HG03457 (cell line): Measurements from ENCODE around the gene IQGAP1.
"Not testable (repeated sequence)": the region's sequence is repeated elsewhere in the genome, so short reads cannot be mapped to it uniquely, and the experiment has no call there.

Source experiments
- ATAC-seq: cut with Tn5 transposase; IDR thresholded peaks from one replicate; pipeline ENCODE4 v1.9.1; 2021; ENCODE audit warnings: moderate number of reproducible peaks; ENCODE audit not compliant: unreplicated experiment

Gene IQGAP1

DNA sequence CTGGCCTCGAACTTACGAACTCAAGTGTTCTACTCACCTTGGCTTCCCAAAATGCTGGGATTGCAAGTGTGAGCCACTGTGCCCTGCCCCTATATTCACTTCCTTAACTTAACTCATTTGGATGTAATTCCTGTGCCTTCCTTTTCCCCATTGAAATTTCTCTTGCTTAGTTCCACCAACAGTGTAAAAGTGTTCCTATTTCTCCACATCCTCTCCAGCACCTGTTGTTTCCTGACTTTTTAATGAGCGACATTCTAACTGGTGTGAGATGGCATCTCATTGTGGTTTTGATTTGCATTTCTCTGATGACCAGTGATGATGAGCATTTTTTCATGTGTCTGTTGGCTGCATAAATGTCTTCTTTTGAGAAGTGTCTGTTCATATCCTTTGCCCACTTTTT is 21.5 kb downstream of the IQGAP1 start:
- not testable (repeated sequence) for ATAC-seq

DNA sequence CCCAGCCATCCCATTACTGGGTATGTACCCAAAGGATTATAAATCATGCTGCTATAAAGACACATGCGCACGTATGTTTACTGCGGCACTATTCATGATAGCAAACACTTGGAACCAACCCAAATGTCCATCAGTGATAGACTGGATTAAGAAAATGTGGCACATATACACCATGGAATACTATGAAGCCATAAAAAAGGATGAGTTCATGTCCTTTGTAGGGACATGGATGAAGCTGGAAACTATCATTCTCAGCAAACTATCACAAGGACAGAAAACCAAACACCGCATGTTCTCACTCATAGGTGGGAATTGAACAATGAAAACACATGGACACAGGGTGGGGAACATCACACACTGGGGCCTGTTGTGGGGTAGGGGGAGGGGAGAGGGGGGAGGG is 22.3 kb downstream of the IQGAP1 start:
- ATAC-seq, result not testable (repeated sequence)

DNA sequence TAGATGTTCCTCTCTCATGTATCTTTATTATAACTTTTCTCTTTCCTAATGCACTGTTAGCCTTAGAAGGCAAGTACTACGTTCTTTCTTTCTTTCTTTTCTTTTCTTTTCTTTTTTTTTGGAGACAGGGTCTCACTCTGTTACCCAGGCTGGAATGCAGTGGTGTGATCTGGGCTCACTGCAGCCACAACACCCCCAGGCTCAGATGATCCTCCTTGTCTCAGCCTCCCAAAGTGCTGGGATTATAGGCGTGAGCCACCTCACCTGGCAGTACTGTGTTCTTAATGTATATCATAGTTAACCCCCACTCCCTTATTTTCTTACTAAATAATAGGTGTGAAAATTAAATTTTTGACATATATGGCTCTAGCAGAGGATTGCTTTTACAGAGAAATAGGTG is 23.1 kb downstream of the IQGAP1 start:
- ATAC-seq, result no peak

DNA sequence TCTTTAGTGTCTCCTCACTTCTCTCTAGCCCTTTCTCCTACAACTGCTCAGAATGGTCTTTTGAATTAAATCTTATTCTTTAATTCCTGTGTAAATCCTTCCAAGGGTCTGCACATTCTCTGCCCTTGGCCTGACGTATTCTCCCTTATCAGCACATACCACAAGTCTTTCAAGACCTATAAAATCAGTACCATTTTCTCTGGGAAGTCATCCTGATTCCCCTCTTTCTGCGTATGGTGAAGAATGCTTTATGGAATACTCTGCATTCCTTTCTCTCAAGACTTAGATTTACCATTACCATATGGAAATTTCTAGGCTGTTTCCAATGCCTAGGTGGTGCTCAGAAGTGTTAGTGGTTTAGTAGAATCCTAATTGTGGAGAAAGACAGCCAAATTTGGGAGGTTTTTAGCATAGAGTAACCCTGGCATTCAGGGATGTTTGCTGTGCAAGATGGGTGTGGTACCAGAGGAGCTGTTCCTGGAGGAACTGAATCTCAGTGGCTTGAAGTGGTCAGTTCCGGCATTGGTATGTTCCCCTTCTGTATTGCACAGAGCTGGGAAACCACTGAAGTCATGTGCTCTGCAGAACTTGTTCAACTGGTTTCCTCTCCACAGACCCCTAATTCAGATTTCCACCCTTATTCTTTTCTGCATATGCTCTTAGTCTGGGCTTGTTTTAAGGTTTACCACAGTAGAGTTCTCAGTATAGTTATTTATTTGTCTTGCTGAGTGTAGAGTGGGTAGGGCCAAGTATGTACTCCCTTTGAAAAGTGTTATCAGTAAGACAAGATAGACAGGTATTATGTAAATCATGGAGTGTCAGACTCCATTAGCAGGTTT is 24.5 kb downstream of the IQGAP1 start:
- no peak for ATAC-seq

DNA sequence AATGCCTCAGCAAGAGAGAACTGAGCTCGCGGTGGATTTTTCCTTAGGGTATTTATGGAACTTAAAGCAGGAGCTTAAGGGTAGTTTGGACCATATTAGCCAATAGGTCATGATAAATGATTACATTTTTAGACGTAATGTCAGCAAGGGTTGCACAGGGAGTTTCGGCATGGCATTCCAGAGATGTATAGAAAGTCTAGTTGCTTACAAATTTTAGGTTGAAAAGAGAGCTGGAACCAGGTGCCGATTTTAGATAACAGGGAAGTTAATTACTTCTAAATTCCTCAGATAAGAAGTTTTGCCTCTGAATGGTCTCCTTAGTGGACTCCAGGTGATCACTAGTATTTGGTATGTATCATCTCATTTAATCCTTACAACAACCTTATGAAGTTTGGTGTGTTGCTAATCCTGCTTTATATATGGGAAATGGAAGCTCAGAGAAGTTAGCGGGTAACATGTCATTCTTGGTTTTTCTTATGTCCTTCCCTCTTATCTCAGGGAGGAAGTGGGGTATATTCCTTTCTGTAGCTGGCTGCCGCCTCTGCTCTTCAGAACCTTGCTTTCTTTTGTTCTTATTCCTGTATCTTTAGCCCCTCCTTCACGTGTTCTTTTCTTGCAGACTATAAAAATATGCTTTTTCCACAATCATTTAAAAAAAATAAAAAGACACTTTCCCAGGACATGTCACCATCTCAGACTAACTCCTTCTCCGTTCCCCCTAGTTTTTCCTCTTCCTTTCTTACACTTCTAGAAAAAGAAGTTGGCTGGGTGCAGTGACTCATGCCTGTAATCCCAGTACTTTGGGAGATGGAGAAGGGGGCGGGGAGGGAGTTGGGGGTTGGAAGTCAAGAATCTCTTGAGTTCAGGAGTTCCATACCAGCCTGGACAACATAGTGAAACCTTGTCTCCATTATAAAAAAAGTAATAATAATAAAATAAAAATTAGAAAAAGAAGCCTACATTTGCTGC is 25.7 kb downstream of the IQGAP1 start:
- ATAC-seq, result no peak

DNA sequence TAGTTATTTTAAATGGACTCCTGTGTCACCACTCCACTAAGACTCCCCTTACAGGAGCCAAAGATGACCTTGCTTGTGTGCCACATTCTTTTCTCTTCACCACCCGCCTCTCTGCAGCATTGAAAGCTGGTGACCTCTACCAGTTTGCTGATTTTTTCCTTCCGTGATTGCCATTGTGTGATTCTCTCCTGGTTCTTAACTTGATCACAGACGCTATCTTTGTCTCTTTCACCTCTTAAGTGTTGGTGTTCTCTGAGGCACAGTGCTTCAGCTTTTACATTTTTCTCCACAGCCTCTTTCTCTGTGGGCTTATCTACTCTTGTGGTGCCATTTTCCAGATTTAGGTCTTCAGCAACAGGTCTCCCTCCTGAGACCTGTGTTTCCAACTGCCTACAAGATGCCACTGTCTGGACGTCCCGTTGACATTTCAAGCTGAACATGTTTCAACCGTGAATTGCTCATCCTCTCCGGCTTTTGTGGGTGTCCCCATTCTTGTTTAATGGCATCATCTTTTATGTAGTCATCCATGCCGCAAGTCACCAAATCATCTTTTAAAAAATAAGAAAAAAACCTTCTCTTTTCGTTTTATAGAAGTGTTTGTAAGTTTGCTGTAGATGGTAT is 26.5 kb downstream of the IQGAP1 start:
- ATAC-seq, result no peak

DNA sequence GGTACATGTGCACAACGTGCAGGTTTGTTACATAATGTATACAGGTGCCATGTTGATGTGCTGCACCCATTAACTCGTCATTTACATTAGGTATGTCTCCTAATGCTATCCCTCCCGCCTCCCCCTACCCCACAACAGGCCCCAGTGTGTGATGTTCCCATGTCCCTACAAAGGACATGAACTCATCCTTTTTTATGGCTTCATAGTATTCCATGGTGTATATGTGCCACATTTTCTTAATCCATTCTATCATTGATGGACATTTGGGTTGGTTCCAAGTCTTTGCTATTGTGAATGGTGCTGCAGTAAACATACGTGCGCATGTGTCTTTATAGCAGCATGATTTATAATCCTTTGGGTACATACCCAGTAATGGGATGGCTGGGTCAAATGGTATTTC is 28.0 kb downstream of the IQGAP1 start:
- not testable (repeated sequence) for ATAC-seq

DNA sequence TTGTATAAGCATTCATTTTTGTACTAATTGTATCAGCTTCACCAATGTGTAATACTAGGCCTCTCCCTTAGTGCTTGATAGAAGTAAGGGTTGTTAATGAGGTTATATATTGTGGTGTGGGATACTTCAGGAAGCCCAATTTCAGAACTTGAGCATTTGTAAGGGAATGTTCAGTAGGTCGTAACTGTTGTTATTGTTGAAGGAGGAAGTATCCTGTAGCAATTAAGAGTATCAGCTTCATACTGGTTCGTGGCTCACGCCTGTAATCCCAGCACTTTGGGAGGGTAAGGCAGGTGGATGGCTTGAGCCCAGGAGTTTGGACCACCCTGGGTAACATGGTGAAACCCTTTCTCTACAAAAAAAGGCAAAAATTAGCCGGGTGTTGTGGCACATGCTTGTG is 30.6 kb downstream of the IQGAP1 start:
- ATAC-seq, result no peak

DNA sequence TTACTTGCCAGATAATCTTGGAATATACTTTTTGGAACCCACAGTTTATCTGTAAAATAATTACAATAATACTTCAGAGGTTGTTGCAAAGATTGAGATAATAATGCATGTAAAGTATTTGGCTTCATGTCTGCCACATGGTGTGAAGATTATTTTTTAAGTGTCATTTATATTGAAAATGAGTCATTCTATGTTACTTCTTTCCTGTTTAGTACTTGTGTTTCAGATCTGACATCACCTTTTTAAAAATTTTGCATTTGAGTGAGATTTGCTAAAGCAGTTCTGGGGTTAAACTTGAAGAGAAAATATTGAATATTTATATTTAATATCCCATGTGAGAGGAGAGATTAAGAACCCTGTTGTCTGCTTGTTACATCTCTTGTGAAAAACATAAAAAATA is 31.2 kb downstream of the IQGAP1 start:
- ATAC-seq, result no peak

DNA sequence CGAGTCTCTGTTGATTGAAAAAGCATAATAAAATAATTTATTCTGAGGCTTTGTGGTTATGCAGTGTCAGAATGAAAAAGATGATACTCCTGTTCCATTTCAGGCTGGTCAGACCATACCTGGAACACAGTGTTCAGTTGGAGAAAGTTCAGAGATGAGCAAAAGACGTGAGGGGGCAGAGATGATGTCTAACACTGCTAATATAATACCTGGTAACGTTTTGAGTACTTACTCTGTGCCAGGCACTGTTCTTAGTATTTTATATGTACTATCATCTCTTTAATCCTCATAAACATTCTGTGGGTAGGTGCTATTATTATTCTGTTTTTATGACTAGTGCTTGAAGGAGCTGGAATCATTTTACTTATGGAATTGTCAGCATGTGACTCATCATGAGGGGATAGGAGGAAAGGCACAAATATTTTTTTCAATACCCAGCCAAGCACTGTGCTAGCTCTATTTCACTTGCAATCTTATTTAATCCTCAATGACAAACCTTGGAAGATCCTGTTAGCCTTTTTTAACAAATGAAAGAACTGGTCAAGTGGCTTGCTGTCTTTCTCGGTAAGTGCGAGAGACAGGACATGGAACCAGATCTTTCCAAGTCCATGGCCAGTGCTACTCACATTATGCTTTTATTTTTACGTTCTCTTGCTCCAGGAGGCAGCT is 31.8 kb downstream of the IQGAP1 start:
- no peak for ATAC-seq

DNA sequence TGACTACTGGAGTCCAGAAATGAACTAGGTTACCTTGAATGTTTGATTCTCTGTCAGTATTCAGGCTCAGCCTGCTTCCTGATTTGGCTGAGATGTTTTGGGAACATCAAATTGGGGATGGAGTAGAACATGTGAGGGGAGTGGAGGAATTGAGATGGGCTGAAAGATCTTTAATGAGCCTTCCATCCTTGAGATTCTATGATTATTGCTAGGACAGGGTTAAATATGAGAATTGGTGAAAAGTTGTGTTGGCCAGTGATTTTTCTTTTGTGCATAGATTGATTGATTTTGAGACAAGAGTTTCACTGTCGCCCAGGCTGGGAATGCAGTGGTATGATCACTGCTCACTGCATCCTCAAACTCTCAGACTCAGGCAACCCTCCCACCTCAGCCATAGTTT is 32.4 kb downstream of the IQGAP1 start:
- ATAC-seq, result no peak

DNA sequence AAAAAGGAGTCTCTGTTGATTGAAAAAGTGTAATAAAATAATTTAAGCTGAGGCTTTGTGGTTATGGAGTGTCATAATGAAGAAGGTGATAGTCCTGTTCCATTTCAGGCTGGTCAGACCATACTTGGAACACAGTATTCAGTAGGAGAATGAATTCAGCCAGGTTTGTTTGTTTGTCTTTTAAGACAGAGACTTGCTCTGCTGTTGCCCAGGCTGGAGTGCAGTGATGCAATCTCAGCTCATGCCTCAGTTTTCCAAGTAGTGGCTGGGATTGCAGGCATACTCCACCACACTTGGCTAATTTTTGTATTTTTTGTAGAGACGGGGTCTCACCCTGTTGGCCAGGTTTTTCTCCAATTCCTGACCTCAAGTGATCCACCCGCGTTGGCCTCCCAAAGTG is 33.5 kb downstream of the IQGAP1 start:
- no peak for ATAC-seq

DNA sequence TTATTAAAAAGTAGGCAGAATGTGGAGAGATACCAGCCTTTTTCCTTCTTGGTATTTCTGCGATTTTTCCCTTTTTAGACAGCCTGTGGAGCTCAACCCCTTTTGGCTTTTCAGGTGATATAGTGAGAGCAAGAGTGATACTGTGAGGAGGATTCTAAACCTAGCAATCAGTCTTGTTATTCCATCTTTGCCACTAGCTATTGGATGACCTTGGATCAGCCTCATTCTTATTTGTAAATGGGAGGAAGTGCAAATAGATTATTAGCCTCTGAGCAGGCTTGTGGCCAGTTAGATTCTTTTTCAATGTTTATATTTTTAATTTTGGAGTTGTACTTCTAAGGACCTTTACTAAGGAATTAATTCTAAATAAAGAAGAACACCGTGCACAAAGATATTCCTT is 34.0 kb downstream of the IQGAP1 start:
- no peak for ATAC-seq

DNA sequence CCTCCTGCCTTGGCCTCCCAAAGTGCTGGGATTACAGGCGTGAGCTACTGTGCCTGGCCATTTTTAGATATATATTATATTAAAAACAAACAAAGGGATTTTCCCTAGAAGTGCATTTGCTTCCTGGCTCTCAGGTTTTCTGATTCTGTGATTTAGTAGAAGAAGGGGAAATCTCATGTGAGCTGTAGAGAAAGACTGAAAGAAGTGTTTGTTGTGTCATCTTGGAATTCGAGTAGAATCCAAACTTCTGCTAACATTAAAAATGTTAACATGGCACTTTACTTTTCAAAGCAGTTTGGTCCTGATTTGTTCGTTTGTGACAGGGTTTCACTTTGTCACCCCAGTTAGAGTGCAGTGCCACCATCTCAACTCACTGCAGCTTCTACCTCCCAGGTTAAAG is 34.9 kb downstream of the IQGAP1 start:
- no peak for ATAC-seq

DNA sequence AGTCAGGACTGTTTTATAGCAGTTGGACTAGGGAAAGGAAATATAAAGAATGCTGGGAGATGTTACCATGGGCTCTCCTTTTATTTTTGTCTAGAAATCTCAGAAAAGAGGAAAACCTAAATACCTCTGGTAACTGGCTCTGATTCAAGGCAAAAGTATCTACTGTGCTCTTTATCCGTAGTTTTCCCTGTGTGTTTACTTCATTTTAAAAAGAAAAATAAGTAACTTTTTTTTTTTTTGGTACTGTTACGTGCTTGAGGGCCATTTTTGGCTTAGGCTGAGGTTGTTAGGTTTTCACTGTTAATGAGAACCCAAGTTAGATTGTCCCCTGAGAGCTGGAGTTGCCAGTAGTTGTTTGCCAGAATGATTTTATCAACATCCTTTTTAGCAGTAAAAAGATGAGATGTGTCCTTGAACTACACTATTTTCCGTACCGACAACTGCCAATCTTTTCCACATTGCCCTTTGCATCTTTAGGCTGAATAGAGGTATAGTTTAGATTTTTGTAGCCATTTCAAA is 35.8 kb downstream of the IQGAP1 start:
- ATAC-seq, result no peak

DNA sequence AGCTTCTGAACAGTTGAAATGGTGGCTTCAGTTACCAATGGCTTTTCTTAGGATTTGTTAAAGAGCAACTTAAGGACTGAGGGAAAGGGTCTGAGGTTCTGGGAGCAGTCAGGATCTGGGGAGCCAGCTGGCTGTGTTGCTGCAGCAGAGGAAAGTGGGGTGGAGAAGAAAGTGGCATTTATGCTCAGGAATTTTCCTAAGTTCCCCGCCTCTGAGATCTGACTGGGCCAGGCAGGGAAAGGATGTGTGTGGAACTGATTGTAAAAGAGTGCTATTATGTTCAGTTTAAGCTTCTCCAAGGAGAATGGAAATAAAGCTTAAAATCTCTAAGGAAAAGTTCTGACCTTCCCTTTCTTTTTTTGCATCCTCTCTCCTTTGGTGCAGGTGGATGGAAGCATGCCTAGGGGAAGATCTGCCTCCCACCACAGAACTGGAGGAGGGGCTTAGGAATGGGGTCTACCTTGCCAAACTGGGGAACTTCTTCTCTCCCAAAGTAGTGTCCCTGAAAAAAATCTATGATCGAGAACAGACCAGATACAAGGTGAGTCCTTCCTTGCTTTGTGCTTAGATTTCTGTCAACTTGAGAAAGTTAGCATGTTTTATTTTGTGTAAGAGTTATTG is 37.8 kb downstream of the IQGAP1 start:
- no peak for ATAC-seq

DNA sequence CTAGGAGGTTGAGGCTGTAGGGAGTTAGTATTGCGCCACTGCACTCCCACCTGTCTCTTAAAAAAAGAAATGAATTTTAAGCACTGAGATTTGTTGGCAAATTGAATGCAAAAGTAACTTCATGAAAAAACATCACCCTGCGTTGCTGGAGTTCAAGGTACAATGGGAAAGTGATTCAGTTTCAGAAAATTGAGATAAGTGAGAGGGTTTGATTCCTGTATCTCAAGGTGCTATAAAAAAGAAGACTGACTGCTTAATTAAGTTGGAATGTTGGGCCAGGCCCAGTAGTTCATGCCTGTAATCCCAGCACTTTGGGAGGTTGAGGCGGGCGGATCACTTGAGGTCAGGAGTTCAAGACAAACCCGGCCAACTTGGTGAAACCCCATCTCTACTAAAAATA is 39.1 kb downstream of the IQGAP1 start:
- no peak for ATAC-seq

DNA sequence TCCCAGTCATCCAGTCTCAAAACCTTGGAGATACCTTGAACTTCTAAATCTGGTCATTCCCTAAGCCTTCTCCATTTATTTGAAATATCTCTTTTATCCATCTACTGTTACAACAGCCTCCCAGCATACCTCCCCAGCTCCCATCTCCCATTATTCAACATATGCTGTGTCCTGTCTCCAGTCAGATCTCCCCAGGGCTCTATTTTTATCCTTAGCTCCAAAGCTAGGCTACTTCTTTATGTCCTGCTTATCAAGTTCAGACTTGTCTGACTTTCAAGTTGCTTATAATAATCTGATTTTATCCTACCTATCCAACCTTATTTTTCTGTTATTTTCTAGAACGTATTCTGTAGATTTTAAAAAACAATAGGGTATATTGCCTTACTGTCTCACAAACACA is 44.2 kb downstream of the IQGAP1 start:
- no peak for ATAC-seq

DNA sequence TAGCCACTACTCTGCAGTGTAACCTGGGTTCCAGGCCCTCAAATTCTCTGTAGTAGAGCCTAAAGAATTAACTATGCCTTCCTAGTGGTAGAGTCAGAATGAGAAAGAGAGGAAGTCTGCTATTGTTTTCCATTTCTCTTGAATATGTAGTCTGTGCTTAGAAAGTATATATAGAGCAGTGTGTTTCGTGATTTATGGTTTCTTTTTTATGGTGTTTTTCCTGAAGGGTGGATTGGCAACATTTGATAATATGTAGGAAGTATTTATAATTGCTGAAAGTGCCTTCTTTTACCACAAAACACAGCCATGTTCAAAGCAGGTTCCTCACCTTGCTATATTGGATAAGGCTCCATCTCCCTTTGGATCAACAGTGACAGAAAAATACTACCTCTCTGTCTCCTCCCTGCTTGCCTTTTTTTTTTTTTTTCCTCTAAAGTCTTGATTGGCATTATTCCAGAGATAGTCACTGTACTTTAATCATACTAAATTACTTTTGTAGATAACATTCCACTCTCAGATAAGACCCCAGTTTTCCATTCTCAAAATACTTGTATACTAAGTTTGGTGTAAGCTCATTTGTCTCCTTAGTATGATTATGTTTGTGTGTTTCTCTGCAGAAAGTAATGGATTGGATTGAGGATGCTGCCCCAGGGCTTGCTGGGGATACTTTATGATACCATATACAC is 47.8 kb downstream of the IQGAP1 start:
- ATAC-seq, result no peak

DNA sequence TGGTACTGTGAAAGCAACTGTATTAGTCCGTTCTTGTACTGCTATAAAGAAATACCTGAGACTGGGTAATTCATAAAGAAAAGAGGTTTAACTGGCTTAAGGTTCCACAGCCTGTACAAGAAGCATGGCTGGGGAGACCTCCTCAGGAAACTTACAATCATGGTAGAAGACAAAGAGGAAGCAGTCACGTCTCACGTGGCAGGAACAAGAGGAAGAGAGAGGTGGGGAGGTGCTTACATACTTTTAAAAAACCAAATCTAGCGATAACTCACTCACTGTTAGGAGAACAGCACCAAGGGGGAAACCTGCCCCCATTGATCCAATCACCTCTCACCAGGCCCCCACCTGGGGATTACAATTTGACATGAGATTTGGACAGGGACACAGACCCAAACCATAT is 48.9 kb downstream of the IQGAP1 start:
- no peak for ATAC-seq
